Sigmoid colon (tissue), 4 donors: ENCODE measurements around the gene LECT2.

ENCODE experiments used
- EP300 ChIP-seq, 4 donors: sonication (generic); formaldehyde crosslinking; IDR thresholded peaks; one replicate each; pipeline ENCODE4 v1.6.1; 2017; ENCODE audit warnings: antibody characterized with exemption in 4 of 4
- POLR2A ChIP-seq, 2 donors: fragments of 450-650 bp; IDR thresholded peaks; one replicate each; pipeline ENCODE4 v1.6.1; 2016; ENCODE audit warnings: antibody characterized with exemption in 2 of 2, mild to moderate bottlenecking in 2 of 2, moderate library complexity in 2 of 2
- POLR2AphosphoS5 ChIP-seq, 4 donors: sonication (generic); formaldehyde crosslinking; IDR thresholded peaks; one replicate each; pipeline ENCODE4 v1.6.1; 2017; ENCODE audit warnings: antibody characterized with exemption in 4 of 4
- TF ChIP-seq, protein P1 (sequence below), 4 experiments: fragments of 450-650 bp in 3 of 4; fragments of 200-600 bp in 1 of 4; IDR thresholded peaks; one replicate each; pipeline ENCODE4 v1.5.1; 2016 to 2019; ENCODE audit warnings: antibody characterized with exemption in 4 of 4, mild to moderate bottlenecking in 3 of 4, moderate library complexity in 2 of 4

DNA sequence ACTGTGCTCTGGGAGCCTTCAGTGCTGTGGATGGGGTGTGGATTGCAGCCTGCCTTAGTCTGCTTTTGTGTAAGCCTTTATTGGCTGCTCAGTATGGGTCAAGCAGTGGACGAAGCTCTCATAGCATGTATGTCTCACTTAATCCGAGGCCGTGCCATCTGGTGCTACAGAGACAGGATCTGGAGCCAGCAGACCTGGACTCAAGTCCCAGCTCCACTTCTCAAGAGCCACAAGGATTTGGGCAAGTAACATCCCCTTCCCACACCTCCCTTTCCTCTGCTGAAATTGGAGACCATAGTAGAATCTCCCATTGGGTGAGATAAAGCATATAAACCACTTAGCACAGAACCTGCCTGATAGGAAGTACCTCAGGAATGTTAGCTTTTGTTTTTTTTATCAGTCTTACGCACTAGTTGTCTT, 23.4 kb upstream of the LECT2 start:
- TF ChIP-seq, protein P1, sequence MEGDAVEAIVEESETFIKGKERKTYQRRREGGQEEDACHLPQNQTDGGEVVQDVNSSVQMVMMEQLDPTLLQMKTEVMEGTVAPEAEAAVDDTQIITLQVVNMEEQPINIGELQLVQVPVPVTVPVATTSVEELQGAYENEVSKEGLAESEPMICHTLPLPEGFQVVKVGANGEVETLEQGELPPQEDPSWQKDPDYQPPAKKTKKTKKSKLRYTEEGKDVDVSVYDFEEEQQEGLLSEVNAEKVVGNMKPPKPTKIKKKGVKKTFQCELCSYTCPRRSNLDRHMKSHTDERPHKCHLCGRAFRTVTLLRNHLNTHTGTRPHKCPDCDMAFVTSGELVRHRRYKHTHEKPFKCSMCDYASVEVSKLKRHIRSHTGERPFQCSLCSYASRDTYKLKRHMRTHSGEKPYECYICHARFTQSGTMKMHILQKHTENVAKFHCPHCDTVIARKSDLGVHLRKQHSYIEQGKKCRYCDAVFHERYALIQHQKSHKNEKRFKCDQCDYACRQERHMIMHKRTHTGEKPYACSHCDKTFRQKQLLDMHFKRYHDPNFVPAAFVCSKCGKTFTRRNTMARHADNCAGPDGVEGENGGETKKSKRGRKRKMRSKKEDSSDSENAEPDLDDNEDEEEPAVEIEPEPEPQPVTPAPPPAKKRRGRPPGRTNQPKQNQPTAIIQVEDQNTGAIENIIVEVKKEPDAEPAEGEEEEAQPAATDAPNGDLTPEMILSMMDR (IDR thresholded peaks at IDR 0.05), result no peak
- no peak for TF ChIP-seq POLR2AphosphoS5 (IDR thresholded peaks at IDR 0.05)
- TF ChIP-seq POLR2A (IDR thresholded peaks at IDR 0.05), result no peak
- TF ChIP-seq EP300 (IDR thresholded peaks at IDR 0.05), result no peak
